Mesodermal cell (in vitro differentiated cells): ENCODE measurements around the gene NLRC3.
"Not testable (repeated sequence)": the region's sequence is repeated elsewhere in the genome, so short reads cannot be mapped to it uniquely, and the experiment has no call there.

ENCODE experiments used
- H3K27ac ChIP-seq: 2 replicates; pipeline ENCODE4 v1.7.0; 2013; ENCODE audit warnings: mild to moderate bottlenecking, low read depth, low read length, moderate library complexity; ENCODE audit not compliant: severe bottlenecking
- H3K36me3 ChIP-seq: 2 replicates; pipeline ENCODE4 v1.7.1; 2013; ENCODE audit warnings: mild to moderate bottlenecking, low read length, moderate library complexity; ENCODE audit not compliant: control insufficient read depth, insufficient read depth
- H3K4me1 ChIP-seq: one replicate; pipeline ENCODE4 v1.7.1; 2013; ENCODE audit warnings: mild to moderate bottlenecking, low read length; ENCODE audit not compliant: insufficient read depth, control insufficient read depth, poor library complexity, severe bottlenecking
- H3K4me3 ChIP-seq: 2 replicates; pipeline ENCODE4 v1.7.0; 2013; ENCODE audit warnings: low read length, control low read depth, mild to moderate bottlenecking; ENCODE audit not compliant: insufficient read depth, poor library complexity, severe bottlenecking; ENCODE audit errors: extremely low read depth
- H3K9me3 ChIP-seq: 2 replicates; pipeline ENCODE4 v1.7.1; 2013; ENCODE audit warnings: mild to moderate bottlenecking, low read length, moderate library complexity; ENCODE audit not compliant: control insufficient read depth
- WGBS, 2 experiments: methylation state at CpG; one replicate each; pipeline ENCODE4 v1.1.5; 2013; ENCODE audit warnings: missing lambda C conversion rate in 2 of 2; ENCODE audit not compliant: insufficient coverage in 2 of 2; 5-methylcytosine and 5-hydroxymethylcytosine counted together

NLRC3 gene

DNA sequence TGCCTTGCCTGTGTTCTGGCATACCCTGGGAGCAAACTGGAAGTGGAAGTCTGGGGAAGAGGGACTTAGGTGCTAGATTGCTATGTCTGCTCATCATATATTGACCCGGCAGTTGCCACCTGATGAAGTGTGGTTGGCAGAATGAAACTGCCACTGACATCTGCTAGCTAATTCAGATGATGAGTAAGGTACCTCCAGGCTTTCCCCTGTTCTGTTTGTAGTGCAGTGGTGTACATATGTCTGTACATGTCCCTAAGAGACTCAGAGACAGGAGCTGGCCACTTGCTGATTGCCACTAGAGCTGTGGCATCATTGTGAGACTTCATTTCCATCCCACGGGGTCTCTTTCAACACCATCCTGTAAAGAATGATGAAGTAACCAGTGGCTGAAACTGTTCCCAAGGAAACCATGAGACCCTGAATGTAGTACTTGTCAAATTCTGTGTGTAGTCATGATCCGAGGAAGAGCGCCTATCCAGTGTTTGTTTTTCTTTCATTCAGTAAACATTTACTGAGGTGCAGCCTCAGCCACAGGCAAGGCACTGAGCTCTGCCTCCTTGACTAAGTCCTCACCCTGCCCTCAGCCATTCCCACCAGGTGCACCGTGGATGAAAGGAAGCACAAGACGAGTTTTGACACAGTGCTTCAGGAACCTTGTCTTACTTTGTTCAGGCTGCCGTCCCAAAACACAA lies 63.2 kb downstream of the NLRC3 start:
- Histone ChIP-seq H3K9me3 (no peaks in the 10 kb centered on the region), H3K4me1 (no peaks in the 10 kb centered on the region), H3K27ac (no peak overlapping the region), H3K4me3 (no peak overlapping the region), H3K36me3 (peaks cover 79% of the 10 kb centered on the region)
- WGBS, 2 experiments: 94 to 97% methylated on average over 4 to 5 of the region's 7 CpGs

DNA sequence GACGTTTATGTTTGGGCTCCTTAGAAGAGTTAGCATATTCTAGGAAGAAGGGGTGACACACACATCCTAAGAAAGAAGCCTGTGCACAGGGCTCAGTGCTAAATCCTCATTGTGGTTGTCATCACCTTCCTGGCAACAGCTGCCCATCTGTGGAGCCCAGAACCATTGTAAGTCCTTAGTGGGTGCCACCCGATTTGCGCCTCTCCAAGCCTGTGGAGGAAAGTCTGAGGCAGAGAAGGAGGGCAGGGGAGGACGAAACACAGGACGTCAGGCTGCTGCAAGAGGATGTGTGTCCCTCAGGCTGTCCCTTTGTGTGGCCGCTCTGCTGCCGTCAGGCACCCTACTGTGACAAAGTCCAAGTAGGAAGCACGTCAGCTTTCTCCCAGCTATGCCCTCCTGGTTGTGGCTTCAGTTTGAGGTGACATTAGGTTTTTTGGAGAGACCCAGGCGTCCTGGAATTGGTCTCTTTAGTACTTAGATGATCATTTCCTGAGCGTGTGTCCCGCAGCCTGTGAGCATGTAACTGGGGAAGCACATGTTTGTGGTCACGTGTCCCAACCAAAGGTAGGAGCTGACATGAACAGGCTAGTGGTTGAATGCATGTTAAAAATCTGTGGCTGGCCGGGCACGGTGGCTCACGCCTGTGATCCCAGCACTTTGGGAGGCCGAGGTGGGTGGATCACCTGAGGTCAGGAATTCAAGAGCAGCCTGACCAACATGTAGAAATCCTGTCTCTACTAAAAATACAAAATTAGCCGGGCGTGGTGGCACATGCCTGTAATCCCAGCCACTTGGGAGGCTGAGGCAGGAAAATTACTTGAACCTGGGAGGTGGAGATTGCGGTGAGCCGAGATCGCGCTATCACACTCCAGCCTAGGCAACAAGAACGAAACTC lies 65.7 kb downstream of the NLRC3 start:
- Histone ChIP-seq H3K4me3 (no peak overlapping the region), H3K36me3 (peaks cover 77% of the 10 kb centered on the region), H3K27ac (no peak overlapping the region), H3K4me1 (no peaks in the 10 kb centered on the region), H3K9me3 (no peaks in the 10 kb centered on the region)
- 93 to 95% methylated on average over 19 to 20 of the region's 23 CpGs for WGBS, 2 experiments

DNA sequence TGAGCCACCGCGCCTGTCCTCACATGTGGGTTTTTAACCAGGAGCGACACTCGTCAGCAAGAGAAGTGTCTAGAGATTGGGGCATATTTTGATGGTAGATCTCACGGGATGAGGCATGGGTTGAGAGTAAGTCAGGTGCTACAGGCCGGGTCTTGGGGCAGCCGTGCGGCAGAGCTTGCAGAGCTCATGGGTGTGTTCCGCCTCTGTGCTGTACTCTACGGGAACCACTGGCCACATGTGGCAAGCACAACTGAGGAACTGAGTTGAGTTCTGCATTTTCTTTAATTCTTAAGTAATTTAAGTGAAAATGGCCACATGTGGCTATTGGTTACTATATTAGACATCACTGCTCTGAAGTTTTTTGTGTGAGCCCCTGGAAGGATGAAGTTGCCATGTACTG lies 66.8 kb downstream of the NLRC3 start:
- Histone ChIP-seq H3K4me1 (no peaks in the 10 kb centered on the region), H3K4me3 (no peak overlapping the region), H3K9me3 (no peaks in the 10 kb centered on the region), H3K27ac (no peak overlapping the region), H3K36me3 (peaks cover 80% of the 10 kb centered on the region)
- 90 to 93% methylated on average over 10 of the region's 10 CpGs for WGBS, 2 experiments

DNA sequence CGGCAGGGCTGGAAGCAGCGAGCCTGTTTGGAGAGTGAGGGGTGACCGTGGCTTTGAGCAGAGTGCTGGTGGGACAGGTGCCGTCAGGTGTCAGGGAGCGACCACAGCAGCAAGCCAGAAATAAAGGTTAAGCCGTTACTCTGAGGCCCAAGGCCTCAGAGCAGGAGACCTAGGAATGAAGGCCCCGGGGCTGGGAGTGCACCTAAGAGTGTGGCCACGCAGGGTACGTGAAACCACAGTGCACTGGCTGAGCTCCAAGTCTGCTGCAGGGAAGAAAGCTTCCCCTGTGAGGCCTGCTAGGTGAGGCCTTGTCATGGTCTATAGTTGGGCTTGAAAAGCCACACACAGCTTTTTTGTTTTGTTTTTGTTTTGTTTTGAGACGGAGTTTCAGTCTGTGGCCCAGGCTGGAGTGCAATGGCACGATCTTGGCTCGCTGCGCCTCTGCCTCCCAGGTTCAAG lies 67.7 kb downstream of the NLRC3 start:
- no peak overlapping the region for H3K4me3 ChIP-seq
- no peaks in the 10 kb centered on the region for H3K4me1 ChIP-seq
- no peak overlapping the region for H3K27ac ChIP-seq
- H3K36me3 ChIP-seq: peaks cover 82% of the 10 kb centered on the region
- H3K9me3 ChIP-seq: no peaks in the 10 kb centered on the region
- WGBS, 2 experiments: 89 to 97% methylated on average over 9 to 10 of the region's 13 CpGs

DNA sequence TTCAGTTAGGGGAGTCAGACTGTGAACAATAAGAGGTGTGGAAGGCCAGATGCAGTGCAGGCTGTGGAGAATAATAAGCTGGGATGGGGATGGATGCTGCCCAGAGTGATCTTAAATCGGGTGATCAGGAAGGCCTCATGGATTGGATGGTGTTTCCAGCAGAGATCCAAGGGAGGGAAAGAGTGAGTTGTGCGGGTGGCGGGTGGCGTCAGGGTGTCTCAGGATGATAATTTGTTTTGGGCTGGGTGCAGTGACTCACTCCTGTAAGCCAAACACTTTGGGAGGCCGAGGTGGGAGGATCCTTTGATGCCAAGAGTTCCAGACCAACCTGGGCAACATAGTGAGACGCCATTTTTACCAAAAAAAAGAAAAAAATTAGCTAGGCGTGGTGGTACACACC lies 68.5 kb downstream of the NLRC3 start:
- 92 to 94% methylated on average over 5 to 7 of the region's 7 CpGs for WGBS, 2 experiments
- H3K9me3 ChIP-seq: no peaks in the 10 kb centered on the region
- no peaks in the 10 kb centered on the region for H3K4me1 ChIP-seq
- H3K4me3 ChIP-seq: no peak overlapping the region
- no peak overlapping the region for H3K27ac ChIP-seq
- H3K36me3 ChIP-seq: peaks cover 75% of the 10 kb centered on the region

DNA sequence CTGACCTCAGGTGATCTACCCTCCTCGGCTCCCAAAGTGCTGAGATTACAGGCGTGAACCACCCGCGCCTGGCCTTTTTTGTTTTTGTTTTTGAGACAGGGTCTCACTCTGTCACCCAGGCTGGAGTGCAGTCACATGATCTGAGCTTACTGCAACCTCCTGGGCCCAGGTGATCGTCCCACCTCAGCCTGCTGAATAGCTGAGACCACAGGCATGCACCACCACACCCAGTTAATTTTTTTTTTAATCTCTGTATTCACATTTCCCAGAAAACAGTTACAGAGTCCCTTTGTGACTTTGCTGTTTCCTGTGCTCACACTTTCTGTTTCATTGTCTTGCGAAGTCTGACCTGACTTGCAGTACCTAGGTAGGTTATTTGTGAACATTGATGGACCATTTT lies 73.7 kb downstream of the NLRC3 start:
- 96 to 99% methylated on average over 5 to 6 of the region's 6 CpGs for WGBS, 2 experiments
- Histone ChIP-seq H3K36me3 (peaks cover 34% of the 10 kb centered on the region), H3K9me3 (no peaks in the 10 kb centered on the region), H3K4me3 (no peak overlapping the region), H3K4me1 (no peaks in the 10 kb centered on the region), H3K27ac (no peak overlapping the region)

DNA sequence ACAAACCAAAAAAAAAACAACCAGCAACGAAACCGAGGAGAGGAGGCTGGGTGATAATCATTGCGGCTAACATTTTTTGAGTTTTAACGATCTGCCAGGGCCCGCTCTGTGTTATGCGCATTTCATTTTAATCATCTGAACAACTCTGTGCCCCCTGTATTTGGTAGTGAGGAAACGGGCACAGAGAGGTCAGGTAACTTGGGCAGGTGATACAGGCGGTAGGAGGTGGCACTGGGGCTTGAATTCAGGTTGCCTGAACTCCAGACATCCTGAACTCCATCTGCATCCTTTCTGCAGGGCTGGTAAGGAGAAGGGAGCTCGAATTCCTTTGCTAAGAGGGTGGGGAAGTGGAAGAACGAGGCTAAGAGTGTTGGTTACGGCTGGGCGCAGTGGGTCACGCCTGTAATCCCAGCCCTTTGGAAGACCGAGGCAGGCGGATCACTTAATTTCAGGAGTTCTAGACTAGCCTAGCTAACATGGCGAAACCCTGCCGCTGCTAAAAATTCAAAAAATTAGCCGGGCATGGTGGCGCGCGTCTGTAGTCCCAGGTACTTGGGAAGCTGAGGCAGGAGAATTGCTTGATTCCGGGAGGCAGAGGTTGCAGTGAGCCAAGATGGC lies 75.3 kb downstream of the NLRC3 start:
- Histone ChIP-seq H3K4me3 (peak overlapping the region; percentile 71), H3K27ac (no peak overlapping the region), H3K4me1 (no peaks in the 10 kb centered on the region), H3K9me3 (no peaks in the 10 kb centered on the region), H3K36me3 (peaks cover 20% of the 10 kb centered on the region)
- 88 to 91% methylated on average over 18 of the region's 22 CpGs for WGBS, 2 experiments

DNA sequence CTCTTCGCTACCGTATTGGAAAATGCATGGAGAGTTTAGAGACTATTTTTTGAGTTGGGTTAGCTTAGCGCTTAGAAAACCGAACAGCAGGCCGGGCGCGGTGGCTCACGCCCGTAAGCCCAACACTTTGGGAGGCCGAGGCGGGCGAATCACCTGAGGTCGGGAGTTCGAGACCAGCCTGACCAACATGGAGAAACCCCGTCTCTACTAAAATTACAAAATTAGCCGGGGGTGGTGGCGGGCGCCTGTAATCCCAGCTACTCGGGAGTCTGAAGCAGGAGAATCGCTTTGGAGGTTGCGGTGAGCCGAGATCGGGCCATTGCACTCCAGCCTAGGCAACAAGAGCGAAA lies 75.8 kb downstream of the NLRC3 start:
- H3K4me3 ChIP-seq: peak overlapping the region; percentile 71
- WGBS, 2 experiments: 26 to 28% methylated on average over 16 to 20 of the region's 24 CpGs
- H3K27ac ChIP-seq: peak overlapping the region; percentile 93

DNA sequence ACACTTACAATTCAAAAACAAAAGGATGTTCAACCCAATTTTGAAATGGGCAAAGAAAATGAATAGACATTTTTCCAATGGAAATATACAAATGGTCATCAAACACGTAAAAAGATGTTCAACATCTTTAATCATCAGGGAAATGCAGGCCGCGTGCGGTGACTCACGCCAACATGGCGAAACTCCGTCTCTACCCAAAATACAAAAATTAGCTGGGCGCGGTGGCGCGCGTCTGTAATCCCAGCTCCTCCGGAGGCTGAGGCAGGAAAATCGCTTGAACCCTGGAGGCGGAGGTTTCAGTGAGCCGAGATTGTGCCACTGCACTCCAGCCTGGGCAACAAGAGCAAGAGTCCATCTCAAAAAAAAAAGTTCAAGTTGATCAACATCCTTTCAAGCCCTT lies 78.2 kb downstream of the NLRC3 start:
- Histone ChIP-seq H3K9me3 (no peaks in the 10 kb centered on the region), H3K4me1 (no peaks in the 10 kb centered on the region), H3K4me3 (no peak overlapping the region), H3K36me3 (no peaks in the 10 kb centered on the region), H3K27ac (no peak overlapping the region)
- 92 to 94% methylated on average over 15 of the region's 16 CpGs for WGBS, 2 experiments

More for the DNA sequence above, 75.8 kb downstream of the NLRC3 start:
- H3K4me1 ChIP-seq, H3K9me3 ChIP-seq: not testable (repeated sequence)
- peaks cover 18% of the 10 kb centered on the region for H3K36me3 ChIP-seq

DNA sequence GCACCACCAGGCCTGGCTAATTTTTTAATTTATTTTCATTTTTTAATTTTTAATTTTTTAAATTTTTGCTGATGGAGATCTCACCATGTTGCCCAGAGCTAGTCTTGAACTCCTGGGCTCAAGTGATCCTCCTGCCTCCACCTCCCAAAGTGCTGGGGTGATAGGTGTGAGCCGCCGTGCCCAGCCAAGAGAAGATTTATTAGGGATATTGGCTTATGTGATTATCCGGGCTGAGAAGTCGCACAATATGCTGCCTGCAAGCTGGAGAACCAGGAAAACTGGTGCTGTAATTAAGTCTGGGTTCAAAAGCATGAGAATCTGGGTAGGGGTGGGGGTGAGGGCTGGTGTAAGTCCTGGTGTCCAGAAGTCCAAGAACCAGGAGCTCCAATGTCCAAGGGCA lies 79.4 kb downstream of the NLRC3 start:
- H3K4me3 ChIP-seq: no peak overlapping the region
- 83 to 95% methylated on average over 2 to 4 of the region's 4 CpGs for WGBS, 2 experiments
- no peak overlapping the region for H3K27ac ChIP-seq
- H3K9me3 ChIP-seq: no peaks in the 10 kb centered on the region
- no peaks in the 10 kb centered on the region for H3K36me3 ChIP-seq
- H3K4me1 ChIP-seq: no peaks in the 10 kb centered on the region
